GM18517 (cell line): Measurements from ENCODE around the gene HDAC5.
"Not testable (repeated sequence)": the region's sequence is repeated elsewhere in the genome, so short reads cannot be mapped to it uniquely, and the experiment has no call there.

Experiments
- ATAC-seq: cut with Tn5 transposase; IDR thresholded peaks from one replicate; pipeline ENCODE4 v1.9.1; 2021; ENCODE audit warnings: mild to moderate bottlenecking, moderate library complexity; ENCODE audit not compliant: unreplicated experiment

Gene HDAC5

GRCh38 chr17:44037471-44037870, 86.0 kb downstream of the HDAC5 start:
- ATAC-seq: no peak

GRCh38 chr17:44034688-44035087, 88.8 kb downstream of the HDAC5 start:
- ATAC-seq: not testable (repeated sequence)

GRCh38 chr17:44033861-44034408, 89.5 kb downstream of the HDAC5 start:
- no peak for ATAC-seq

- no peak for ATAC-seq
Observed at GRCh38 chr17:44030482-44030881, 93.0 kb downstream of the HDAC5 start.

DNA sequence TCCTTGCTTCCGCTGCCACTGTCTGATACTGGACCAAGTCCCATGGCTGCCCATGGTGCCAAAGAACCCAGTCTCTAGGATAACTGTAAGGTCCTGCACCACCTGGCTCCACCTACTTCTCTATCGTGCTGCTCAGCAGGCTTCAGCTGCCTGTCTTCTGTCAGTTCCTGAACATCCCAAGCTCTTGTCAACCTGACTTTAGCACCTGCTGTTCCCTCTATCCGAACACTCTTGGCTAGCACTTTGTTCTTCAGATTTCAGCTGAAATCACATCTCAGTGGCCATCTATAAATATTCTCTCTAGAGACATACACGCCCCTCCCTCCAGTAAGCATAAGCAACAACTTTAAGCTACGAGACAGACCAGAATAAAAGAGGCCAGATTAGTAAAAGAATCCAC, 93.7 kb downstream of the HDAC5 start:
- ATAC-seq: no peak
